GM23338 (cell line): ENCODE data around the gene PKD1L1. TPM values are rescaled to one million over a fixed set of nuclear protein-coding genes. Genes with fewer than 3 reads are reported as not detected.

Source experiments
- ATAC-seq: fragments of 200-7000 bp; cut with Tn5 transposase; 3 replicates; pipeline ENCODE4 v1.9.1; 2020
- DNase-seq: peaks from one replicate; pipeline ENCODE4 v3.0.0-alpha.2; 2015; ENCODE audit warnings: low spot score
- H2AFZ ChIP-seq: fragments of 200-600 bp; sonication (generic); 2 replicates; pipeline ENCODE4 v1.8.0; 2016; ENCODE audit warnings: antibody characterized with exemption, mild to moderate bottlenecking, moderate library complexity
- H3F3A ChIP-seq: fragments of 200-600 bp; sonication (generic); replicated peaks from 2 replicates; pipeline ENCODE4 v1.8.0; 2017; ENCODE audit warnings: antibody characterized with exemption, mixed run types, low read depth
- H3K27ac ChIP-seq: fragments of 200-600 bp; sonication (generic); 2 replicates; pipeline ENCODE4 v1.6.1; 2016; ENCODE audit warnings: low read depth
- H3K27me3 ChIP-seq: fragments of 200-600 bp; sonication (generic); 2 replicates; pipeline ENCODE4 v1.8.0; 2016; ENCODE audit warnings: mild to moderate bottlenecking, mixed run types, moderate library complexity; ENCODE audit not compliant: insufficient read depth
- H3K36me3 ChIP-seq: fragments of 200-600 bp; sonication (generic); 2 replicates; pipeline ENCODE4 v1.8.0; 2016; ENCODE audit warnings: mild to moderate bottlenecking; ENCODE audit not compliant: insufficient read depth
- H3K4me1 ChIP-seq: fragments of 200-600 bp; sonication (generic); 2 replicates; pipeline ENCODE4 v1.8.0; 2016; ENCODE audit warnings: mild to moderate bottlenecking, moderate library complexity; ENCODE audit not compliant: insufficient read depth
- H3K4me2 ChIP-seq: fragments of 200-600 bp; sonication (generic); 2 replicates; pipeline ENCODE4 v1.7.1; 2017; ENCODE audit warnings: mixed run types
- H3K4me3 ChIP-seq: fragments of 200-600 bp; sonication (generic); 2 replicates; pipeline ENCODE4 v1.6.1; 2016; ENCODE audit warnings: mixed run types
- H3K79me2 ChIP-seq: fragments of 200-600 bp; sonication (generic); replicated peaks from 2 replicates; pipeline ENCODE4 v1.8.0; 2017; ENCODE audit warnings: mild to moderate bottlenecking; ENCODE audit not compliant: insufficient read depth
- H3K9me2 ChIP-seq: fragments of 200-600 bp; sonication (generic); 2 replicates; pipeline ENCODE4 v1.8.0; 2017; ENCODE audit not compliant: insufficient read depth
- H4K20me1 ChIP-seq: fragments of 200-600 bp; sonication (generic); replicated peaks from 2 replicates; pipeline ENCODE4 v1.8.0; 2017; ENCODE audit warnings: mild to moderate bottlenecking; ENCODE audit not compliant: insufficient read depth
- H3K27ac Mint-ChIP-seq: 2 replicates; pipeline ENCODE4 v1.8.0; 2020; ENCODE audit warnings: inconsistent platforms, mild to moderate bottlenecking, moderate library complexity, mixed read lengths
- H3K27me3 Mint-ChIP-seq: 3 replicates; pipeline ENCODE4 v1.8.0; 2022; ENCODE audit warnings: low read depth, mild to moderate bottlenecking, moderate library complexity, mixed read lengths, inconsistent platforms; ENCODE audit not compliant: insufficient read depth, poor library complexity
- H3K36me3 Mint-ChIP-seq: 3 replicates; pipeline ENCODE4 v1.8.0; 2021; ENCODE audit warnings: low read depth, mild to moderate bottlenecking, inconsistent platforms, moderate library complexity, mixed read lengths
- H3K4me1 Mint-ChIP-seq: 3 replicates; pipeline ENCODE4 v1.8.0; 2020; ENCODE audit warnings: mild to moderate bottlenecking, inconsistent platforms, mixed read lengths
- H3K4me3 Mint-ChIP-seq: 3 replicates; pipeline ENCODE4 v1.8.0; 2021; ENCODE audit warnings: moderate library complexity, mild to moderate bottlenecking, inconsistent platforms, mixed read lengths
- H3K9me3 Mint-ChIP-seq: 3 replicates; pipeline ENCODE4 v1.8.0; 2020; ENCODE audit warnings: moderate library complexity, mild to moderate bottlenecking, inconsistent platforms, mixed read lengths
- ETS1 ChIP-seq: IDR thresholded peaks from 2 replicates; pipeline ENCODE4 v1.6.1; 2016; ENCODE audit warnings: antibody characterized with exemption
- NANOG ChIP-seq: IDR thresholded peaks from 2 replicates; pipeline ENCODE4 v1.6.1; 2016; ENCODE audit warnings: antibody characterized with exemption, borderline replicate concordance
- POLR2AphosphoS5 ChIP-seq: IDR thresholded peaks from 2 replicates; pipeline ENCODE4 v1.6.1; 2016; ENCODE audit warnings: antibody characterized with exemption, low read depth
- STAT1 ChIP-seq: IDR thresholded peaks from one replicate; pipeline ENCODE4 v1.6.1; 2016; ENCODE audit warnings: antibody characterized with exemption; ENCODE audit not compliant: unreplicated experiment
- ZNF462 ChIP-seq: fragments of 250-450 bp; sonication (Bioruptor Pico); IDR thresholded peaks from 2 replicates; pipeline ENCODE4 v1.5.0; 2020; ENCODE audit warnings: mild to moderate bottlenecking, moderate library complexity
- polyA plus RNA-seq: library from polyadenylated mRNA; unstranded; fragments of >200 nt; fragmentation: Nextera tagmentation; extraction: Ambion mirVana; gene quantifications from 2 replicates; pipeline ENCODE4 v1.2.1, GENCODE V29; 2016
- total RNA-seq: library from RNA; depleted of rRNA; stranded (reverse); fragments of >200 nt; shearing (Covaris generic); gene quantifications from 2 replicates; pipeline ENCODE4 v1.2.3, GENCODE V29; 2014

PKD1L1 gene
- total and polyA plus RNA-seq, 2 experiments from 2014 or later = 0.03 TPM; not detected in 1

- ATAC-seq (no peak), DNase-seq (no peak)
- Histone ChIP-seq H3K36me3 (no peaks in the 10 kb centered on the region), H3F3A (no peaks in the 10 kb centered on the region), H3K4me3 (no peak overlapping the region), H3K27me3 (no peaks in the 10 kb centered on the region), H3K79me2 (no peaks in the 10 kb centered on the region), H3K9me2 (no peaks in the 10 kb centered on the region; the same call in 1 of the 2 replicates), H3K4me1 (no peaks in the 10 kb centered on the region), H4K20me1 (no peaks in the 10 kb centered on the region), H2AFZ (0 out of 2 replicates have a peak overlapping the region, but pooled peaks have one; percentile 32), H3K27ac (no peak overlapping the region), H3K4me2 (no peak overlapping the region)
- Mint-ChIP-seq H3K27ac (no peak overlapping the region), H3K4me1 (peaks cover 5% of the 10 kb centered on the region; the same call in 1 of the 3 replicates), H3K36me3 (no peaks in the 10 kb centered on the region), H3K9me3 (no peaks in the 10 kb centered on the region), H3K4me3 (no peak overlapping the region), H3K27me3 (peaks cover 2% of the 10 kb centered on the region)
- TF ChIP-seq POLR2AphosphoS5 (no peak), ETS1 (no peak), NANOG (no peak), STAT1 (no peak), ZNF462 (CRISPR knock-in tag) (no peak)
Measured at GRCh38 chr7:47765373-47765979, 182.8 kb downstream of the PKD1L1 start.
